GM23338 (cell line): ENCODE data around the gene FRMD3.

Experiments used
- CREB1 ChIP-seq: fragments of 250-450 bp; sonication (Bioruptor Pico); IDR thresholded peaks from 2 replicates; pipeline ENCODE4 v1.5.0; 2020; ENCODE audit warnings: low read depth, mild to moderate bottlenecking, moderate library complexity
- EZH2 ChIP-seq: fragments of 200-600 bp; sonication (generic); IDR thresholded peaks from one replicate; pipeline ENCODE4 v1.8.0; 2017; ENCODE audit warnings: antibody characterized with exemption, mild to moderate bottlenecking, low read depth; ENCODE audit not compliant: unreplicated experiment
- EZH2phosphoT487 ChIP-seq: fragments of 200-600 bp; sonication (generic); IDR thresholded peaks from one replicate; pipeline ENCODE4 v1.8.1; 2018; ENCODE audit warnings: antibody characterized with exemption; ENCODE audit not compliant: unreplicated experiment
- JUNB ChIP-seq: IDR thresholded peaks from one replicate; pipeline ENCODE4 v1.6.1; 2016; ENCODE audit warnings: antibody characterized with exemption; ENCODE audit not compliant: unreplicated experiment
- POLR2AphosphoS5 ChIP-seq: IDR thresholded peaks from 2 replicates; pipeline ENCODE4 v1.6.1; 2016; ENCODE audit warnings: antibody characterized with exemption, low read depth
- STAT1 ChIP-seq: IDR thresholded peaks from one replicate; pipeline ENCODE4 v1.6.1; 2016; ENCODE audit warnings: antibody characterized with exemption; ENCODE audit not compliant: unreplicated experiment
- ZNF331 ChIP-seq: fragments of 250-450 bp; sonication (Bioruptor Pico); IDR thresholded peaks from 2 replicates; pipeline ENCODE4 v1.5.0; 2020; ENCODE audit warnings: low read depth, mild to moderate bottlenecking, moderate library complexity
- ZNF462 ChIP-seq: fragments of 250-450 bp; sonication (Bioruptor Pico); IDR thresholded peaks from 2 replicates; pipeline ENCODE4 v1.5.0; 2020; ENCODE audit warnings: mild to moderate bottlenecking, moderate library complexity
- TF ChIP-seq, protein P1 (sequence below), 2 experiments: fragments of 200-600 bp in 1 of 2; sonication (generic) in 1 of 2; conservative IDR thresholded peaks; 2 replicates each; pipeline versions ENCODE4 v1.5.1 to v1.6.1; 2016 to 2017; ENCODE audit warnings: antibody characterized with exemption in 2 of 2, low read depth in 2 of 2, mild to moderate bottlenecking in 2 of 2, moderate library complexity in 1 of 2
- TF ChIP-seq, protein P2 (sequence below): IDR thresholded peaks from one replicate; pipeline ENCODE4 v1.6.1; 2018; ENCODE audit warnings: antibody characterized with exemption; ENCODE audit not compliant: unreplicated experiment

DNA sequence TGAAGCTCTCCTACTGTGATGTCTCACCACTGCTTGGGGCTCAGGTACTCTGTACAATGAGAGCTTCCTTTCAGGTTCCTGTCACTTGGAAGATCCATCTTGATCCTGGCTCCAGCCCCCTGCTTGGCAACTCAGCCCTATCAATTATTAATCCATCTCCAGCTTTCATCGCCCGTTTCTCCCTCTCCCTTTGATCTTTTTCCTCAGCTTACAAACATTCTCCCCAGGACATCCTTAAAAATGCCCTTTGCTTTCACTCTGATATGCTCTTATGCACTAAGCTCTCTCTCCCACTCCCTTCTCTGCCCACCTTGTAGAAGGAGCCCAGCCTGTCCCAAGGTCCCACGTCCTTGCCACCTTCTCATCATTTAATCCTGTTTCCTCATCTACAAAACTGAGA lies 109.0 kb downstream of the FRMD3 start:
- TF ChIP-seq, protein P1, sequence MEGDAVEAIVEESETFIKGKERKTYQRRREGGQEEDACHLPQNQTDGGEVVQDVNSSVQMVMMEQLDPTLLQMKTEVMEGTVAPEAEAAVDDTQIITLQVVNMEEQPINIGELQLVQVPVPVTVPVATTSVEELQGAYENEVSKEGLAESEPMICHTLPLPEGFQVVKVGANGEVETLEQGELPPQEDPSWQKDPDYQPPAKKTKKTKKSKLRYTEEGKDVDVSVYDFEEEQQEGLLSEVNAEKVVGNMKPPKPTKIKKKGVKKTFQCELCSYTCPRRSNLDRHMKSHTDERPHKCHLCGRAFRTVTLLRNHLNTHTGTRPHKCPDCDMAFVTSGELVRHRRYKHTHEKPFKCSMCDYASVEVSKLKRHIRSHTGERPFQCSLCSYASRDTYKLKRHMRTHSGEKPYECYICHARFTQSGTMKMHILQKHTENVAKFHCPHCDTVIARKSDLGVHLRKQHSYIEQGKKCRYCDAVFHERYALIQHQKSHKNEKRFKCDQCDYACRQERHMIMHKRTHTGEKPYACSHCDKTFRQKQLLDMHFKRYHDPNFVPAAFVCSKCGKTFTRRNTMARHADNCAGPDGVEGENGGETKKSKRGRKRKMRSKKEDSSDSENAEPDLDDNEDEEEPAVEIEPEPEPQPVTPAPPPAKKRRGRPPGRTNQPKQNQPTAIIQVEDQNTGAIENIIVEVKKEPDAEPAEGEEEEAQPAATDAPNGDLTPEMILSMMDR (conservative IDR thresholded peaks at IDR 0.05; ENCODE audit: low read depth in 2 of 2): no peak
- no peak for TF ChIP-seq EZH2phosphoT487
- no peak for TF ChIP-seq POLR2AphosphoS5
- TF ChIP-seq JUNB: no peak
- TF ChIP-seq EZH2: no peak
- no peak for TF ChIP-seq STAT1
- TF ChIP-seq, protein P2, sequence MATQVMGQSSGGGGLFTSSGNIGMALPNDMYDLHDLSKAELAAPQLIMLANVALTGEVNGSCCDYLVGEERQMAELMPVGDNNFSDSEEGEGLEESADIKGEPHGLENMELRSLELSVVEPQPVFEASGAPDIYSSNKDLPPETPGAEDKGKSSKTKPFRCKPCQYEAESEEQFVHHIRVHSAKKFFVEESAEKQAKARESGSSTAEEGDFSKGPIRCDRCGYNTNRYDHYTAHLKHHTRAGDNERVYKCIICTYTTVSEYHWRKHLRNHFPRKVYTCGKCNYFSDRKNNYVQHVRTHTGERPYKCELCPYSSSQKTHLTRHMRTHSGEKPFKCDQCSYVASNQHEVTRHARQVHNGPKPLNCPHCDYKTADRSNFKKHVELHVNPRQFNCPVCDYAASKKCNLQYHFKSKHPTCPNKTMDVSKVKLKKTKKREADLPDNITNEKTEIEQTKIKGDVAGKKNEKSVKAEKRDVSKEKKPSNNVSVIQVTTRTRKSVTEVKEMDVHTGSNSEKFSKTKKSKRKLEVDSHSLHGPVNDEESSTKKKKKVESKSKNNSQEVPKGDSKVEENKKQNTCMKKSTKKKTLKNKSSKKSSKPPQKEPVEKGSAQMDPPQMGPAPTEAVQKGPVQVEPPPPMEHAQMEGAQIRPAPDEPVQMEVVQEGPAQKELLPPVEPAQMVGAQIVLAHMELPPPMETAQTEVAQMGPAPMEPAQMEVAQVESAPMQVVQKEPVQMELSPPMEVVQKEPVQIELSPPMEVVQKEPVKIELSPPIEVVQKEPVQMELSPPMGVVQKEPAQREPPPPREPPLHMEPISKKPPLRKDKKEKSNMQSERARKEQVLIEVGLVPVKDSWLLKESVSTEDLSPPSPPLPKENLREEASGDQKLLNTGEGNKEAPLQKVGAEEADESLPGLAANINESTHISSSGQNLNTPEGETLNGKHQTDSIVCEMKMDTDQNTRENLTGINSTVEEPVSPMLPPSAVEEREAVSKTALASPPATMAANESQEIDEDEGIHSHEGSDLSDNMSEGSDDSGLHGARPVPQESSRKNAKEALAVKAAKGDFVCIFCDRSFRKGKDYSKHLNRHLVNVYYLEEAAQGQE: no peak
- TF ChIP-seq CREB1 (CRISPR knock-in tag): no peak
- TF ChIP-seq ZNF462 (CRISPR knock-in tag): no peak
- no peak for TF ChIP-seq ZNF331
